HepG2 (cell line): ENCODE measurements around the gene COL8A2. TPM values are rescaled to one million over a fixed set of nuclear protein-coding genes. Genes with fewer than 3 reads are reported as not detected.

Experiments used
- ATAC-seq: fragments of 200-7000 bp; cut with Tn5 transposase; 3 replicates; pipeline ENCODE4 v1.9.1; 2020; ENCODE audit warnings: mild to moderate bottlenecking, moderate library complexity
- BruUV-seq: library from RNA; stranded (reverse); fragments of 400-500 nt; replicated peaks from 2 replicates; lab custom pipeline; 2021; lab: Mats Ljungman, UMichigan
- CTCF ChIA-PET: fragments of 300-600 bp; formaldehyde crosslinking; extraction: SDS; loops from one replicate; lab custom pipeline; 2021; ENCODE audit warnings: low total read pairs, inconsistent platforms, low intra/inter-chr PET ratio; lab: Yijun Ruan, JAX
- POLR2A ChIA-PET: fragments of 350-600 bp; sonication (Branson Sonifier 250); formaldehyde crosslinking; loops from one replicate; lab custom pipeline; 2020; ENCODE audit warnings: antibody characterized with exemption, inconsistent platforms; lab: Yijun Ruan, JAX
- DNase-seq: peaks from one replicate; pipeline ENCODE4 v3.0.0-alpha.2; 2015; ENCODE audit warnings: low spot score
- FAIRE-seq: peaks from 3 replicates; lab custom pipeline; 2011; peaks lifted over from hg19 to GRCh38; lab: Jason Lieb, UNC
- H2AFZ ChIP-seq: one replicate; pipeline ENCODE4 v1.6.1; 2011; ENCODE audit warnings: low read length, inconsistent platforms
- H3K27ac ChIP-seq: fragments of 300-600 bp; 3 replicates; pipeline ENCODE4 v1.8.0; 2011; ENCODE audit warnings: mixed run types, mild to moderate bottlenecking, mixed read lengths, low read length, inconsistent platforms; ENCODE audit not compliant: insufficient read depth; ENCODE audit errors: extremely low read length
- H3K27me3 ChIP-seq, 2 experiments: fragments of 200-600 bp in 1 of 2; 2 replicates in 1 of 2; 3 replicates in 1 of 2; pipeline versions ENCODE4 v1.6.0 to v1.8.0; 2011; ENCODE audit warnings: low read length in 2 of 2, mild to moderate bottlenecking in 2 of 2, moderate library complexity in 2 of 2, inconsistent platforms in 1 of 2; ENCODE audit not compliant: insufficient read depth in 2 of 2, control insufficient read depth in 1 of 2
- H3K36me3 ChIP-seq, 2 experiments: fragments of 200-600 bp in 1 of 2; replicated peaks in 1 of 2; 2 replicates in 1 of 2; 3 replicates in 1 of 2; pipeline versions ENCODE4 v1.5.1 to v1.8.0; 2011; ENCODE audit warnings: low read length in 2 of 2, inconsistent platforms in 1 of 2; ENCODE audit not compliant: insufficient read depth in 2 of 2, control insufficient read depth in 1 of 2
- H3K4me1 ChIP-seq: 2 replicates; pipeline ENCODE4 v1.5.1; 2012; ENCODE audit warnings: low read length, inconsistent platforms; ENCODE audit not compliant: insufficient read depth
- H3K4me2 ChIP-seq: 2 replicates; pipeline ENCODE4 v1.6.0; 2011; ENCODE audit warnings: low read depth, low read length, inconsistent platforms
- H3K4me3 ChIP-seq, 3 experiments: fragments of 200-600 bp in 1 of 3; sonication (generic), shearing (Covaris generic) in 1 of 3; replicated peaks in 1 of 3; 2 replicates each; pipeline ENCODE4 v1.5.1; 2011 to 2016; ENCODE audit warnings: low read length in 3 of 3, inconsistent platforms in 2 of 3, low read depth in 2 of 3, mild to moderate bottlenecking in 2 of 3, control low read depth in 1 of 3, mixed read lengths in 1 of 3; ENCODE audit not compliant: insufficient read depth in 1 of 3
- H3K79me2 ChIP-seq: one replicate; pipeline ENCODE4 v1.6.1; 2011; ENCODE audit warnings: low read length, inconsistent platforms; ENCODE audit not compliant: insufficient read depth
- H3K9ac ChIP-seq: 2 replicates; pipeline ENCODE4 v1.6.0; 2011; ENCODE audit warnings: mild to moderate bottlenecking, low read depth, low read length, inconsistent platforms; ENCODE audit not compliant: insufficient read depth
- H3K9me3 ChIP-seq: 2 replicates; pipeline ENCODE4 v1.5.1; 2012; ENCODE audit warnings: mild to moderate bottlenecking, low read length
- H4K20me1 ChIP-seq: 2 replicates; pipeline ENCODE4 v1.6.0; 2011; ENCODE audit warnings: inconsistent platforms, mild to moderate bottlenecking, low read length, moderate library complexity; ENCODE audit not compliant: insufficient read depth
- MAFF ChIP-seq: IDR thresholded peaks from 2 replicates; pipeline ENCODE4 v1.6.1; 2011; ENCODE audit warnings: low read depth, low read length, improper control_type of control experiment
- MAFK ChIP-seq, 2 experiments: IDR thresholded peaks in 1 of 2; conservative IDR thresholded peaks in 1 of 2; 2 replicates each; pipeline ENCODE4 v1.6.1; 2011; ENCODE audit warnings: improper control_type of control experiment in 2 of 2, low read length in 2 of 2
- TSC22D2 ChIP-seq: sonication (generic); formaldehyde crosslinking; IDR thresholded peaks from 2 replicates; pipeline ENCODE4 v1.5.1; 2020; ENCODE audit warnings: missing genetic modification reagents, mild to moderate bottlenecking, borderline replicate concordance
- ZNF460 ChIP-seq: sonication (generic); formaldehyde crosslinking; IDR thresholded peaks from 2 replicates; pipeline ENCODE4 v1.5.1; 2020; ENCODE audit warnings: missing genetic modification reagents, mild to moderate bottlenecking, borderline replicate concordance
- ZSCAN22 ChIP-seq: sonication (generic); formaldehyde crosslinking; IDR thresholded peaks from 2 replicates; pipeline ENCODE4 v1.4.0; 2020; ENCODE audit warnings: mild to moderate bottlenecking, missing genetic modification reagents
- WGBS: methylation state at CpG from one replicate; pipeline ENCODE4 v1.1.6; 2017; ENCODE audit warnings: low lambda C conversion rate; 5-methylcytosine and 5-hydroxymethylcytosine counted together
- in situ Hi-C: cut with HindIII; loops from 2 replicates; pipeline ENCODE4 v1.10.0; 2017; ENCODE audit warnings: low pct_unique_long_range_greater_than_20kb; ENCODE audit not compliant: extremely low pct_ligation_motif_present
- intact Hi-C: fragments of 100-400 bp; cut with micrococcal nuclease; formaldehyde crosslinking; loops from one replicate; pipeline ENCODE4 v1.10.0; 2022; ENCODE audit not compliant: unreplicated experiment
- polyA plus RNA-seq, 8 experiments: library from polyadenylated mRNA; depleted of rRNA in 3 of 8; stranded (reverse) in 7 of 8; unstranded in 1 of 8; fragments of >200 nt; fragmentation: Illumina TruSeq in 4 of 8; extraction: Trizol in 4 of 8; gene quantifications; 2 replicates each; pipeline versions ENCODE4 v1.2.1 to v1.2.3, GENCODE V29; 2011 to 2016; ENCODE audit warnings: low read depth in 4 of 8, missing spikeins in 1 of 8, mixed read lengths in 1 of 8; ENCODE audit not compliant: insufficient read depth in 1 of 8
- total RNA-seq, 5 experiments: library from RNA; depleted of rRNA; stranded (reverse); fragments of >200 nt; fragmentation: Illumina TruSeq; extraction: Trizol; gene quantifications; 2 replicates each; pipeline ENCODE4 v1.2.3, GENCODE V29; 2016; ENCODE audit warnings: low read depth in 1 of 5
- TF ChIP-seq, protein P1 (sequence below): sonication (generic); formaldehyde crosslinking; IDR thresholded peaks from 2 replicates; pipeline ENCODE4 v1.5.1; 2020; ENCODE audit warnings: missing genetic modification reagents, mild to moderate bottlenecking, borderline replicate concordance

COL8A2 gene
- total and polyA plus RNA-seq, 2 of the 13 experiments (the other 11 are each of a cell fraction or from before 2014, with no cell fraction given): 0.13 to 0.24 TPM

DNA sequence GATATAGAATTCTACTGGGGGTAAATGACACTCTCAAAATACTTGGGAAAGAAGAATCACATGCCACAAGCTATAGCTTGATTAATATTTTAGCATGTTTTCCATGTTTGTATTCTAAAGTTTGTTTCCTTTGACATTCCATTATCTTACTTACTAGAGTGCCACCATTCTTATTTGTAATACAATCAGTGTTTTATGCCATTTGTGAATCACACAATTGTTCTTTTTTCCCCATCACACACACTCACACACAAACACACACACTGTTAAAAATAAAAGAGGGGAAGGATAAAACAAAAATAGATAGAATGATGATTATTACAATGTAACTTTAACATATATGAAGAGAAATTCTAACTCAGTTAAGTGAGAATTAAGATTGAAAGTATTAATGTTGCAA, 57.2 kb downstream of the COL8A2 start (continued):
- TF ChIP-seq, protein P1, sequence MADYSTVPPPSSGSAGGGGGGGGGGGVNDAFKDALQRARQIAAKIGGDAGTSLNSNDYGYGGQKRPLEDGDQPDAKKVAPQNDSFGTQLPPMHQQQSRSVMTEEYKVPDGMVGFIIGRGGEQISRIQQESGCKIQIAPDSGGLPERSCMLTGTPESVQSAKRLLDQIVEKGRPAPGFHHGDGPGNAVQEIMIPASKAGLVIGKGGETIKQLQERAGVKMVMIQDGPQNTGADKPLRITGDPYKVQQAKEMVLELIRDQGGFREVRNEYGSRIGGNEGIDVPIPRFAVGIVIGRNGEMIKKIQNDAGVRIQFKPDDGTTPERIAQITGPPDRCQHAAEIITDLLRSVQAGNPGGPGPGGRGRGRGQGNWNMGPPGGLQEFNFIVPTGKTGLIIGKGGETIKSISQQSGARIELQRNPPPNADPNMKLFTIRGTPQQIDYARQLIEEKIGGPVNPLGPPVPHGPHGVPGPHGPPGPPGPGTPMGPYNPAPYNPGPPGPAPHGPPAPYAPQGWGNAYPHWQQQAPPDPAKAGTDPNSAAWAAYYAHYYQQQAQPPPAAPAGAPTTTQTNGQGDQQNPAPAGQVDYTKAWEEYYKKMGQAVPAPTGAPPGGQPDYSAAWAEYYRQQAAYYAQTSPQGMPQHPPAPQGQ (CRISPR knock-in tag): no peak
- no peak for TF ChIP-seq TSC22D2
- no peak for TF ChIP-seq ZNF460 (CRISPR knock-in tag)

GRCh38 chr1:36062315-36062714, 62.7 kb downstream of the COL8A2 start:
- no peaks in the 10 kb centered on the region for H3K79me2 ChIP-seq
- no peak overlapping the region for H3K4me3 ChIP-seq
- no peak for FAIRE-seq
- no peak overlapping the region for H3K27ac ChIP-seq
- WGBS: 95% methylated on average over 1 of the region's 1 CpG
- TF ChIP-seq MAFF (peak; percentile 94), MAFK (conservative IDR thresholded peaks at IDR 0.05 in 1 of 2, IDR thresholded peaks at IDR 0.05 in 1 of 2; ENCODE audit: low read length in 2 of 2) (peak; percentile 91 to 96), ZSCAN22 (no peak)
- no peaks in the 10 kb centered on the region for H4K20me1 ChIP-seq
- H3K36me3 ChIP-seq: no peaks in the 10 kb centered on the region
- ChIA-PET POLR2A (no interaction called here), CTCF (no interaction called here)
- no peak for DNase-seq
- no peak overlapping the region for H2AFZ ChIP-seq
- H3K9me3 ChIP-seq: no peaks in the 10 kb centered on the region
- H3K4me1 ChIP-seq: no peaks in the 10 kb centered on the region
- no peak overlapping the region for H3K9ac ChIP-seq
- BruUV-seq: no TSS peak
- no peak for ATAC-seq
- in situ Hi-C loops: no loop called here
- no peaks in the 10 kb centered on the region for H3K27me3 ChIP-seq
- intact Hi-C loops: no loop called here
- no peak overlapping the region for H3K4me2 ChIP-seq
